ENCODE data around the gene BASP1. TPM values are rescaled to one million over a fixed set of nuclear protein-coding genes. Genes with fewer than 3 reads are reported as not detected.

BASP1 gene
- total RNA-seq: 83.3 and 84.3 TPM in 2 replicates

GRCh38 chr5:17217493-17218352, at the start of gene BASP1:
Gene BASP1, plus strand, starts transcription at chr5:17217631. Its CDS starts 57,586 bp downstream, at chr5:17275217.

Measured in cardiac ventricle fibroblast (primary cell).